HG02885 (cell line): ENCODE results near the gene P2RY6.
"Not testable (repeated sequence)": the region's sequence is repeated elsewhere in the genome, so short reads cannot be mapped to it uniquely, and the experiment has no call there.

ENCODE experiments used
- ATAC-seq: cut with Tn5 transposase; IDR thresholded peaks from one replicate; pipeline ENCODE4 v1.9.1; 2021; ENCODE audit warnings: mild to moderate bottlenecking; ENCODE audit not compliant: unreplicated experiment, poor library complexity

The P2RY6 gene, protein sequence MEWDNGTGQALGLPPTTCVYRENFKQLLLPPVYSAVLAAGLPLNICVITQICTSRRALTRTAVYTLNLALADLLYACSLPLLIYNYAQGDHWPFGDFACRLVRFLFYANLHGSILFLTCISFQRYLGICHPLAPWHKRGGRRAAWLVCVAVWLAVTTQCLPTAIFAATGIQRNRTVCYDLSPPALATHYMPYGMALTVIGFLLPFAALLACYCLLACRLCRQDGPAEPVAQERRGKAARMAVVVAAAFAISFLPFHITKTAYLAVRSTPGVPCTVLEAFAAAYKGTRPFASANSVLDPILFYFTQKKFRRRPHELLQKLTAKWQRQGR

GRCh38 chr11:73271936-73272679 lies at the start of gene P2RY6:
Gene P2RY6, plus strand, starts transcription at chr11:73272338. Its CDS starts 24,181 bp downstream, at chr11:73296519.
- ATAC-seq: no peak

GRCh38 chr11:73223998-73224730 lies 48.0 kb upstream of the P2RY6 start:
- ATAC-seq: no peak

- no peak for ATAC-seq
These were observed 47.0 kb upstream of the P2RY6 start for GRCh38 chr11:73225001-73225686.

- no peak for ATAC-seq
These were observed 46.3 kb upstream of the P2RY6 start for GRCh38 chr11:73225851-73226250.

DNA sequence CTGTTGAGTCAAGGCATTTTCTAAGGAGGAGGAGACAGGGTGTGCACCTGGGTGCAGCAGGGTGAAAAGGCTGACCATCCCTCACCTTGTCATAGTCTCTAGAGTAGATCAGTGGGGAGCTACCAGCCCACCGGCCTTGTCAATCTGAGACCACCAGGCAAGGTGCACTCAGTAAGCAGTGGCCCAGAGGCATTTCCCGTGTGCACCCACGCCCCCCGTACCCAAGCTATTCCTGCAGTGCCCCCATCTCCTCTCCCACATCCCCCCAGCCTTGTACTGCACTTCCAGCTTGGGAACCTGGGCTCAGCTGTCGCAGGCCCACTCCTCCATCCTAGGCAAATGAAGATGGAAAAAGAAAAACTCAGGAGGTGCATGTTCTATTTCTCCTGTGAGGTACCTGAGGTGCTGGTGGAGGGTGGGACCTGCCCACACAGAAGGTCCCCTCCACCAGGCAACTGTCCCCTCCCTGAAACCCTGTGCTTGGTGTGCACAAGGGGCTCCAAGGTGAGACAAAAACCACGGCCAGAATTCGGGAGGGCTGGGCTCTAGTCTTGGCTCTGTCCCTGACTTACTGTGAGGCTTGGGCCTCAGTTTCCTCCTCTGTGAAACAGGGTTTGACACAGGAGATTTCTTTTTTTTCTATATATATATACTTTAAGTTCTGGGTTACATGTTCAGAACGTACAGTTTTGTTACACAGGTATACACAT lies 45.7 kb upstream of the P2RY6 start:
- ATAC-seq: no peak

DNA sequence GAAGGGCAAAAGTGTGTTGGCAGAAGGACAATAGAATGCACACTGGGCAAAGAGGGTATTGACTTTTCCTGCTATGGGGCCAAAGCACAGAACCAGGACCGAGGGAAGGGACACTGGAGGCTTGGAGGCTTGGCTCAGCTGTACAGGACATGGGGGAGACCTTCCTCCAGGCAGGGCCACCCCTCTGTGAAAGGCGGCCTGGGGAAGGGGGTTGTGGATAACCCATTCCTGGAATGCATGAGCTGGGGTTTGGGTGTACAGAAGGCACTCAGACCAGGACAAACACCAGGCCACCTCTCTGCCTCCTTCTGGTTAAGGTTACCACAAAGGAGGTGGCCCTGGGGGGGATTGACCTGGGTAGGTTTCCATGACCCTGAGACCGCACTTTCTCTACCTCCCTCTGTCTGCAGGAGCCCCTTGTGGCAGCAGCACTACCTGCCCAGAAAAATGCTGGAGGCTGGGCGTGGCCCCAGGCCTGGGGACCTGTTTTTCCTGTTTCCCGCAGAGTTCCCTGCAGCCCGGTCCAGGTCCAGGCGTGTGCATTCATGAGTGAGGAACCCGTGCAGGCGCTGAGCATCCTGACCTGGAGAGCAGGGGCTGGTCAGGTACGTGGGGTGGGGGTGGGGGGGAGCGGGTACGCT lies 44.4 kb upstream of the P2RY6 start:
- no peak for ATAC-seq

- no peak for ATAC-seq
These were observed 43.6 kb upstream of the P2RY6 start for GRCh38 chr11:73228268-73229134.

DNA sequence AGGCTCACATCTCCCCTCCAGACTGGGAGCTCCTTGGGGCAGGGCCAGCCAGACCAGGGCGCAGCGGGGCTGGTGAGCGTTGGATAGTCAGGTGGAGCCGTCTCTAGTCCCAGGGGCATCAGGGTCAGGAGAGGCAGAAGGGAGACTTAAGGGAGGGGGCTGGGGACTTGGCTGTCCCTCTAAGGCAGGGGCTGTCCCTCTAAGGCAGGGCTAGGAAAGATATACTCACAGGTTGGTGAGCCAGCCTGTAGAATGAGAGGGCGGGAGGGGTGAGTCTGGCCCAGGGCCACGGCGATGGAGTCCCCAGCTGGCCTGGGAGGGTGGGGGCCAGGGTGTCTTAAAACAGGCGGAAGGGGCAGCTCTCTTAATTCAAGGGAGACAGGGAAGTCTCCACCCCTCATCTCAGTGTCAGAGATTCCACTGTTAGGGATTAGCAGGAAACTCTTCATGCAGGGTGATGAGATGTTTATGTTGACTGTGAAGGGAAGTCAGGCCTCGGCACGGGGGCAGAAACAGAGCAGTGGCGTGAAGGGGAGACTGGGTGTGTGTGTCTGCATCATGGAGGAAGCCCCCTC lies 42.7 kb upstream of the P2RY6 start:
- ATAC-seq: no peak

- ATAC-seq: no peak
These were observed 42.0 kb upstream of the P2RY6 start for GRCh38 chr11:73229896-73230875.

DNA sequence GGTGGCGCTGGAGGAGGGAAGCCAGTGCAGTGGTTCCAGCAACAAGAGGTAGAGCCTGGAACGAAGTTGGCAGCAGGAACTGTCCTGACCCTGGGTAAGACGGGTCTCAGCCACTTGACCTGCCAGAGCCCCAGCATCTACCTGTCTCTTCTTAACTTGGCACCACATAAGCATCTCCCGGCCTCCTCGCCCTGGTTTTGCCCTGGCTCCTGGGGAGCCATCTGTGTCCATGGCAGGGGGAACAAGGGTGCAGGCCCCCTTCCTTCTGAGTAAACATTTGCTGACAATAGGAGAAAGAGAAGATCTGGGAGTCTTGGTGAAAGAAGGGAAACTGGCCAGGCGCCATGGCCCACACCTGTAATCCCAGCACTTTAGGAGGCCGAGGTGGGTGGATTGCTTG lies 41.2 kb upstream of the P2RY6 start:
- ATAC-seq: no peak

DNA sequence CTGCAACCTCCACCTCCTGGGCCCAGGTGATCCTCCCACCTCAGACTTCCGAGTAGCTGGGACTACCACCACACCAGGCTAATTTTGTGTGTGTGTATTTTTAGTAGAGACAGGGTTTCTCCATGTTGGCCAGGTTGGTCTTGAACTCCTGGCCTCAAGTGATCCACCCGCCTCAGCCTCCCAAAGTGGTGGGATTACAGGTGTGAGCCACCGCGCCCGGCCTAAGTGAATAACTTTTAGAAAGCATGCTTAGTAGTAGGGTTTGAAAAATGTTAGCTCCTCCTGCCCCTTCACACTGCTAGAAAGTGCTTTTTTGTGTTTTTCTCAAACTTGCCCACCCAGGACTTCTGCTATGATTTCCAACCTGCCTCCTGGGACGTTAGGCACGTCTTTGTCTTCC lies 39.7 kb upstream of the P2RY6 start:
- not testable (repeated sequence) for ATAC-seq

- ATAC-seq: no peak
These were observed 38.9 kb upstream of the P2RY6 start for GRCh38 chr11:73233211-73233610.

- ATAC-seq: no peak
These were observed 38.3 kb upstream of the P2RY6 start for GRCh38 chr11:73233692-73234470.

GRCh38 chr11:73234471-73235181 lies 37.5 kb upstream of the P2RY6 start:
- ATAC-seq: no peak

GRCh38 chr11:73235236-73235786 lies 36.8 kb upstream of the P2RY6 start:
- no peak for ATAC-seq
